GM18498 (cell line): ENCODE data around the gene PRPF19.

Source experiments
- ATAC-seq: cut with Tn5 transposase; IDR thresholded peaks from one replicate; pipeline ENCODE4 v1.9.1; 2021; ENCODE audit warnings: mild to moderate bottlenecking, moderate library complexity; ENCODE audit not compliant: unreplicated experiment

The PRPF19 gene

GRCh38 chr11:60847281-60847680 lies 59.1 kb downstream of the PRPF19 start:
- ATAC-seq = no peak

GRCh38 chr11:60845338-60845737 lies 61.0 kb downstream of the PRPF19 start:
- ATAC-seq = no peak

- ATAC-seq = no peak
Measured at GRCh38 chr11:60844870-60845221, 61.5 kb downstream of the PRPF19 start.

- no peak for ATAC-seq
Measured at GRCh38 chr11:60844045-60844869, 62.1 kb downstream of the PRPF19 start.

DNA sequence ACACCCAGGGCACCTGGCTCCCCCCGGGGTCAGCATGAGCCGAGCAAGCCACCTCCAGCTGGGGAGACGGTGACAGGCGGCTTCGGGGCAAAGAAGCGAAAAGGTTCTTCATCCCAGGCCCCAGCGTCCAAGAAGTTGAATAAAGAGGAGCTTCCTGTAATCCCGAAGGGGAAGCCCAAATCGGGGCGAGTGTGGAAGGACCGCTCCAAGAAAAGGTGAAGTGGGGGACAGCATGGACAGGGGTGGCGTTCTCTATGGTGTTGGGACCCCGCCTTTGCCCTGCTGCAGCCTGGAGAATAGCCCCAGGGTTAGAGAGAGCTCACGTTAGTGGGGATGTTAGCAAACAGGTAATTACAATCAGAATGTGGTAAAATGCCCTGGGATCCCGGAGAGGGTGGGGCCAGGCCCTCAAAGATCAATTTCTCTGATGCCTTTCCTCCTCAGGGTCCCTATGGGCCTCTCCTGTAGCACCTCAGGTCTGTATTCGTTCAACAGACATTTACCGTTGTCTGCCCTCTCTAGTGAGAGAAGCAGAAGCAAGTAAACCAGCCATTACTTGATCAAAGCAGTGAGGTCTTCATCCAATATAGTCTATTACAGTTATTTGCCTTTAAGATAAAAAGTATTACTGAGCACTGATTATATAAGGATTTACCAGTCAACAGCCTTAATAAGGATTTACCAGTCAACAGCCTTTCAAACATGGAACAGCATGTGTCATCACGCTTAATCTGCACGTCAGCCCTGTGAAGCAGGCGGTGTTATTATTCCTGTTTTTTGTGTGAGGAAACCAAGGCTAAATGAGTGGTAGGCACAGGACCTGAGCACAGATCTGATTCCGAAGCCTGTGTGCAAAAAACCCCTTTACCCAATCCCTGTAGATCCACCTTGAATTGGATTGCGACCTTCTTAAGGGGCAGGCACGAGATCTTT lies 63.5 kb downstream of the PRPF19 start:
- no peak for ATAC-seq

DNA sequence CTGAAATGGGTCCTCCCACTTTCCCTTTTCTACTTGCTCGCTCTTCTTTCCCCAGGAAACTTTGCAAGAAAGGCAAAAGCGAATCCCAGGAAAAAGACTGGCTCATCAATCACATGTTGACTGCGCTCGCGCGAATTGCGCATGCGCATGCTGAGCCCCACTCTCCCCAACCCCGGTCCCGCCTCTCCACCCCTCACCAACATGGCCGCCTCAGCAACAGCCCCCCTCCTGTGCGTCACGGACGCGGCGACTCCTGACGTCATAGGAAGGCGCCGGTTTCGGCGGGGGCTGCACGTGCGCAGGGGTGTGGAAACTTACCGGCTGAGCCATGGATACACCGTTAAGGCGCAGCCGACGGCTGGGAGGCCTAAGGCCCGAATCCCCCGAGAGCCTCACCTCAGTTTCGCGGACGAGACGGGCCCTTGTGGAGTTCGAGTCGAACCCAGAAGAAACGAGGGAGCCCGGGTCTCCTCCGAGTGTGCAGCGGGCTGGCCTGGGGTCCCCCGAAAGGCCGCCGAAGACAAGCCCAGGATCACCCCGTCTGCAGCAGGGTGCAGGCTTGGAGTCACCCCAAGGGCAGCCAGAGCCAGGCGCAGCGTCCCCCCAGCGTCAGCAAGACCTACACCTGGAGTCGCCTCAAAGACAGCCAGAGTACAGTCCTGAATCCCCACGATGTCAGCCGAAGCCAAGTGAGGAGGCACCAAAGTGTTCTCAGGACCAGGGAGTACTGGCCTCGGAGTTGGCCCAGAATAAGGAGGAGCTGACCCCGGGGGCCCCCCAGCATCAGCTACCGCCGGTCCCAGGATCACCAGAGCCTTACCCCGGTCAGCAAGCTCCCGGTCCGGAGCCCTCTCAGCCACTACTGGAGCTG lies 64.4 kb downstream of the PRPF19 start, which contains the start of gene CCDC86:
Gene CCDC86, plus strand, starts transcription at position 317 of the 871 bp plus-strand sequence. Its CDS starts 12 bp downstream, at position 329.
- peak; percentile 81 for ATAC-seq
